Hepatocyte (in vitro differentiated cells): ENCODE data around the gene CERK.
"Not testable (repeated sequence)": the region's sequence is repeated elsewhere in the genome, so short reads cannot be mapped to it uniquely, and the experiment has no call there.

ENCODE experiments used
- CTCF ChIP-seq: fragments of 200-600 bp; sonication (generic); IDR thresholded peaks from 2 replicates; pipeline ENCODE4 v1.5.1; 2016; ENCODE audit warnings: antibody characterized with exemption, mild to moderate bottlenecking; ENCODE audit not compliant: poor library complexity
- EZH2phosphoT487 ChIP-seq: fragments of 200-600 bp; sonication (generic); IDR thresholded peaks from one replicate; pipeline ENCODE4 v1.6.1; 2018; ENCODE audit warnings: antibody characterized with exemption, mild to moderate bottlenecking, low read depth, moderate library complexity; ENCODE audit not compliant: unreplicated experiment, severe bottlenecking

GRCh38 chr22:46634973-46635685 lies 102.9 kb downstream of the CERK start:
- TF ChIP-seq EZH2phosphoT487, CTCF: not testable (repeated sequence)
